ENCODE data around the gene SNED1. TPM values are rescaled to one million over a fixed set of nuclear protein-coding genes. Genes with fewer than 3 reads are reported as not detected.

The SNED1 gene
- total RNA-seq, 1 experiment from 2014 or later = not detected

GRCh38 chr2:241123816-241124536 is 125.6 kb downstream of the SNED1 start:
- H3K36me3 Mint-ChIP-seq (ENCODE audit: insufficient read depth, unreplicated experiment) = peaks cover 10% of the 10 kb centered on the region
- intact Hi-C loops (cut with micrococcal nuclease; ENCODE audit: unreplicated experiment) = no loop called here
- Histone ChIP-seq H3K4me1 (no peaks in the 10 kb centered on the region), H3K36me3 (ENCODE audit: control insufficient read depth, insufficient read depth, low read length) (no peaks in the 10 kb centered on the region), H3K9me3 (no peaks in the 10 kb centered on the region), H3K4me3 (ENCODE audit: low read depth, low read length) (no peak overlapping the region), H3K27me3 (replicated peaks; ENCODE audit: control insufficient read depth, insufficient read depth, low read length) (no peaks in the 10 kb centered on the region)
- H3K4me1 Mint-ChIP-seq (ENCODE audit: low read depth, unreplicated experiment) = no peaks in the 10 kb centered on the region
- ChIA-PET CTCF (no interaction called here), POLR2A (no interaction called here)
- no peaks in the 10 kb centered on the region for H3K27me3 Mint-ChIP-seq (ENCODE audit: insufficient read depth, unreplicated experiment)
- H3K27ac Mint-ChIP-seq (ENCODE audit: unreplicated experiment) = no peak overlapping the region
- no peaks in the 10 kb centered on the region for H3K9me3 Mint-ChIP-seq (ENCODE audit: unreplicated experiment)
- no peak for DNase-seq
- H3K4me3 Mint-ChIP-seq (ENCODE audit: unreplicated experiment) = no peak overlapping the region
- no peak for TF ChIP-seq CTCF (IDR thresholded peaks at IDR 0.05; ENCODE audit: insufficient read depth in 1 of 2, low read depth in 1 of 2, low read length in 1 of 2, severe bottlenecking in 1 of 2, unreplicated experiment in 1 of 2)
- BruUV-seq (replicated peaks) = no TSS peak

DNA sequence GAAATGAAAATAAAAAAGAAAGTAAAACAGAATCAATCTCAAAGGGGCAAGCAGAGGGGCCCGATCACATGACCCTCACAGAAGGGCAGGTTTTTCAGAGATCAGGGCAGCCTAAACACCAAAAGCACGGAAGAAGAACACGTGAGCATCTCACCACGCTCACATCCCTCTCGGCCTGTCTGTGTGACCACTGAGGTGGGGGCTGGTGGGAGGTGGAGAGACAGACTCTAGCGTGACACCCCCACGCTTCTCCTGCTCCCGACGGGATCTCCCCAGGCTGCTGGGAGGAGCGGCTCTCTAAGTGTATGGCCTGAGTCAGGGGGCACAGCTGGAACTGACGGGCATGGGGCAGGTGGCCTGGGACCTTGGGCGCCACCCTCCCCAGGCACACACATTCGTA is 127.2 kb downstream of the SNED1 start:
- Mint-ChIP-seq H3K36me3 (ENCODE audit: insufficient read depth, unreplicated experiment) (no peaks in the 10 kb centered on the region), H3K4me1 (ENCODE audit: low read depth, unreplicated experiment) (no peaks in the 10 kb centered on the region), H3K9me3 (ENCODE audit: unreplicated experiment) (no peaks in the 10 kb centered on the region), H3K27me3 (ENCODE audit: insufficient read depth, unreplicated experiment) (no peaks in the 10 kb centered on the region), H3K4me3 (ENCODE audit: unreplicated experiment) (no peak overlapping the region), H3K27ac (ENCODE audit: unreplicated experiment) (no peak overlapping the region)
- Histone ChIP-seq H3K4me1 (no peaks in the 10 kb centered on the region), H3K36me3 (ENCODE audit: control insufficient read depth, insufficient read depth, low read length) (no peaks in the 10 kb centered on the region), H3K4me3 (ENCODE audit: low read depth, low read length) (no peak overlapping the region), H3K27me3 (replicated peaks; ENCODE audit: control insufficient read depth, insufficient read depth, low read length) (no peaks in the 10 kb centered on the region), H3K9me3 (no peaks in the 10 kb centered on the region)
- ChIA-PET CTCF (no interaction called here), POLR2A (no interaction called here)
- no TSS peak for BruUV-seq (replicated peaks)
- DNase-seq = no peak
- intact Hi-C loops (cut with micrococcal nuclease; ENCODE audit: unreplicated experiment) = no loop called here
- TF ChIP-seq CTCF (IDR thresholded peaks at IDR 0.05; ENCODE audit: insufficient read depth in 1 of 2, low read depth in 1 of 2, low read length in 1 of 2, severe bottlenecking in 1 of 2, unreplicated experiment in 1 of 2) = no peak

- H3K27me3 ChIP-seq (replicated peaks; ENCODE audit: control insufficient read depth, insufficient read depth, low read length) = no peaks in the 10 kb centered on the region
- no peak overlapping the region for H3K4me3 ChIP-seq (ENCODE audit: low read depth, low read length)
- no TSS peak for BruUV-seq (replicated peaks)
- no peak for TF ChIP-seq CTCF (IDR thresholded peaks at IDR 0.05; ENCODE audit: insufficient read depth in 1 of 2, low read depth in 1 of 2, low read length in 1 of 2, severe bottlenecking in 1 of 2, unreplicated experiment in 1 of 2)
- Mint-ChIP-seq H3K27ac (ENCODE audit: unreplicated experiment) (no peak overlapping the region), H3K36me3 (ENCODE audit: insufficient read depth, unreplicated experiment) (no peaks in the 10 kb centered on the region), H3K27me3 (ENCODE audit: insufficient read depth, unreplicated experiment) (no peaks in the 10 kb centered on the region), H3K4me3 (ENCODE audit: unreplicated experiment) (no peak overlapping the region), H3K9me3 (ENCODE audit: unreplicated experiment) (no peaks in the 10 kb centered on the region), H3K4me1 (ENCODE audit: low read depth, unreplicated experiment) (no peaks in the 10 kb centered on the region)
- ChIA-PET CTCF (no interaction called here), POLR2A (no interaction called here)
- intact Hi-C loops (cut with micrococcal nuclease; ENCODE audit: unreplicated experiment) = no loop called here
- H3K36me3 ChIP-seq (ENCODE audit: control insufficient read depth, insufficient read depth, low read length) = no peaks in the 10 kb centered on the region
- no peak for DNase-seq
- no peaks in the 10 kb centered on the region for H3K4me1 ChIP-seq
- no peaks in the 10 kb centered on the region for H3K9me3 ChIP-seq
Measured at GRCh38 chr2:241126201-241126611, 127.8 kb downstream of the SNED1 start.
